Stimulated activated CD8-positive, alpha-beta memory T cell treated with anti-CD3 and anti-CD28 coated beads, Interleukin-2, amount 100 ng/mL, for 1 hour (primary cell): ENCODE data around the gene GAL3ST1.
A peak's percentile ranks its signal among the peaks of the same experiment; 100 is the strongest.
"Not testable (repeated sequence)": the region's sequence is repeated elsewhere in the genome, so short reads cannot be mapped to it uniquely, and the experiment has no call there.

ENCODE experiments used
- DNase-seq, 2 donors: peaks; one replicate each; pipeline ENCODE4 v3.0.0-alpha.2; 2020; ENCODE audit warnings: low read depth in 2 of 2

Gene GAL3ST1

GRCh38 chr22:30596886-30597285, 22.4 kb upstream of the GAL3ST1 start:
- DNase-seq: no peak

GRCh38 chr22:30596199-30596598, 21.7 kb upstream of the GAL3ST1 start:
- DNase-seq: no peak

- not testable (repeated sequence) for DNase-seq
Measured at GRCh38 chr22:30592360-30592713, 17.9 kb upstream of the GAL3ST1 start.

GRCh38 chr22:30591588-30592359, 17.3 kb upstream of the GAL3ST1 start, which contains the start of gene PES1:
Gene PES1, minus strand, starts transcription at chr22:30591910. Its CDS starts 77 bp downstream, at chr22:30591833.
- peak; percentile 85 to 88 for DNase-seq

GRCh38 chr22:30591191-30591587, 16.7 kb upstream of the GAL3ST1 start:
- no peak for DNase-seq

GRCh38 chr22:30586414-30586813, 11.9 kb upstream of the GAL3ST1 start:
- no peak for DNase-seq

GRCh38 chr22:30584441-30584840, 10.0 kb upstream of the GAL3ST1 start:
- DNase-seq: no peak

GRCh38 chr22:30582788-30583545, 8.5 kb upstream of the GAL3ST1 start:
- no peak for DNase-seq

GRCh38 chr22:30582051-30582450, 7.6 kb upstream of the GAL3ST1 start:
- DNase-seq: no peak

GRCh38 chr22:30580896-30581295, 6.4 kb upstream of the GAL3ST1 start:
- no peak for DNase-seq

- no peak for DNase-seq
Measured at GRCh38 chr22:30578481-30578880, 4.0 kb upstream of the GAL3ST1 start.

- no peak for DNase-seq
Measured at GRCh38 chr22:30575859-30576258, 1.4 kb upstream of the GAL3ST1 start.

- DNase-seq: no peak
Measured at GRCh38 chr22:30574997-30575671, 669 bp upstream of the GAL3ST1 start.

- no peak for DNase-seq
Measured at GRCh38 chr22:30573594-30574094, 821 bp downstream of the GAL3ST1 start.

- no peak for DNase-seq
Measured at GRCh38 chr22:30572840-30573593, 1.4 kb downstream of the GAL3ST1 start.

GRCh38 chr22:30572210-30572609, 2.3 kb downstream of the GAL3ST1 start:
- DNase-seq: no peak

- DNase-seq: no peak
Measured at GRCh38 chr22:30569674-30570202, 4.7 kb downstream of the GAL3ST1 start.

- no peak for DNase-seq
Measured at GRCh38 chr22:30568137-30568805, 6.2 kb downstream of the GAL3ST1 start.

- DNase-seq: not testable (repeated sequence)
Measured at GRCh38 chr22:30567277-30567676, 7.2 kb downstream of the GAL3ST1 start.

- DNase-seq: no peak
Measured at GRCh38 chr22:30566125-30566524, 8.3 kb downstream of the GAL3ST1 start.

- no peak for DNase-seq
Measured at GRCh38 chr22:30565341-30565740, 9.1 kb downstream of the GAL3ST1 start.
